Activated T-helper 2 cell treated with anti-CD3 and anti-CD28 coated beads, Interferon-gamma antibody, Interleukin-2, Interleukin-4, amounts not matched to agents 10 μg/mL and 5 μg/mL and 100 μg/mL, durations not matched to agents 14 hours and 24 hours and 36 hours (primary cell): ENCODE measurements around the gene GIPC1. TPM values are rescaled to one million over a fixed set of nuclear protein-coding genes. Genes with fewer than 3 reads are reported as not detected.
"Not testable (repeated sequence)": the region's sequence is repeated elsewhere in the genome, so short reads cannot be mapped to it uniquely, and the experiment has no call there.

Source experiments
- DNase-seq: peaks from one replicate; pipeline ENCODE4 v3.0.0; 2021; ENCODE audit warnings: low spot score
- H3K27ac Mint-ChIP-seq: one replicate; pipeline ENCODE4 v1.8.0; 2021; ENCODE audit warnings: mixed read lengths
- H3K27me3 Mint-ChIP-seq: one replicate; pipeline ENCODE4 v1.8.0; 2021; ENCODE audit warnings: low read depth, mixed read lengths
- H3K36me3 Mint-ChIP-seq: one replicate; pipeline ENCODE4 v1.8.0; 2021; ENCODE audit warnings: low read depth, mixed read lengths
- H3K4me1 Mint-ChIP-seq: one replicate; pipeline ENCODE4 v1.8.0; 2021; ENCODE audit warnings: low read depth, mixed read lengths
- H3K4me3 Mint-ChIP-seq: one replicate; pipeline ENCODE4 v1.8.0; 2021; ENCODE audit warnings: low read depth, mild to moderate bottlenecking, moderate library complexity, mixed read lengths
- H3K9me3 Mint-ChIP-seq: one replicate; pipeline ENCODE4 v1.8.0; 2021; ENCODE audit warnings: mixed read lengths
- intact Hi-C: fragments of 100-400 bp; cut with micrococcal nuclease; formaldehyde crosslinking; loops from one replicate; pipeline ENCODE4 v1.15.1; 2023
- total RNA-seq: library from RNA; stranded (reverse); gene quantifications from 2 replicates; pipeline ENCODE4 v1.2.3, GENCODE V29; 2022

Gene GIPC1
- total RNA-seq, 1 donor from 2014 or later: 39.2 TPM

GRCh38 chr19:14515501-14516047 is 19.6 kb upstream of the GIPC1 start:
- Mint-ChIP-seq H3K4me1 (peaks cover 47% of the 10 kb centered on the region), H3K27ac (peak overlapping the region; percentile 25), H3K9me3 (no peaks in the 10 kb centered on the region), H3K4me3 (peak overlapping the region; percentile 82), H3K27me3 (no peaks in the 10 kb centered on the region), H3K36me3 (peaks cover 45% of the 10 kb centered on the region)
- no peak for DNase-seq
- intact Hi-C loops: loop anchor here (10.0 kb wide), 1 partner anchor 1351 kb away; no protein-coding TSS in a partner anchor

GRCh38 chr19:14514215-14514863 is 18.4 kb upstream of the GIPC1 start:
- DNase-seq: no peak
- intact Hi-C loops: loop anchor here (10.0 kb wide), 1 partner anchor 1350 kb away; no protein-coding TSS in a partner anchor
- Mint-ChIP-seq H3K4me1 (peaks cover 42% of the 10 kb centered on the region), H3K9me3 (no peaks in the 10 kb centered on the region), H3K27me3 (no peaks in the 10 kb centered on the region), H3K4me3 (peak overlapping the region; percentile 82), H3K27ac (peak overlapping the region; percentile 35), H3K36me3 (peaks cover 42% of the 10 kb centered on the region)

- DNase-seq: no peak
- H3K4me3 Mint-ChIP-seq: no peak overlapping the region
- no peak overlapping the region for H3K27ac Mint-ChIP-seq
- intact Hi-C loops: loop anchor here (10.0 kb wide), 1 partner anchor 1348 kb away; no protein-coding TSS in a partner anchor
- no peaks in the 10 kb centered on the region for H3K27me3 Mint-ChIP-seq
- H3K9me3 Mint-ChIP-seq: no peaks in the 10 kb centered on the region
- H3K36me3 Mint-ChIP-seq: peaks cover 42% of the 10 kb centered on the region
- H3K4me1 Mint-ChIP-seq: peaks cover 42% of the 10 kb centered on the region
Observed at GRCh38 chr19:14512406-14512961, 16.6 kb upstream of the GIPC1 start.

GRCh38 chr19:14511229-14511593 is 15.3 kb upstream of the GIPC1 start:
- Mint-ChIP-seq H3K27me3 (no peaks in the 10 kb centered on the region), H3K9me3 (no peaks in the 10 kb centered on the region), H3K27ac (peak overlapping the region; percentile 52), H3K36me3 (peaks cover 29% of the 10 kb centered on the region), H3K4me3 (no peak overlapping the region), H3K4me1 (peaks cover 44% of the 10 kb centered on the region)
- intact Hi-C loops: loop anchor here (10.0 kb wide), 1 partner anchor 1346 kb away; no protein-coding TSS in a partner anchor
- DNase-seq: no peak

- peaks cover 44% of the 10 kb centered on the region for H3K4me1 Mint-ChIP-seq
- peaks cover 23% of the 10 kb centered on the region for H3K36me3 Mint-ChIP-seq
- DNase-seq: no peak
- H3K9me3 Mint-ChIP-seq: no peaks in the 10 kb centered on the region
- H3K27ac Mint-ChIP-seq: peak overlapping the region; percentile 52
- H3K27me3 Mint-ChIP-seq: no peaks in the 10 kb centered on the region
- no peak overlapping the region for H3K4me3 Mint-ChIP-seq
- intact Hi-C loops: loop anchor here (10.0 kb wide), 1 partner anchor 1346 kb away; no protein-coding TSS in a partner anchor
Observed at GRCh38 chr19:14510311-14511228, 14.6 kb upstream of the GIPC1 start.

- Mint-ChIP-seq H3K4me3 (no peak overlapping the region), H3K9me3 (no peaks in the 10 kb centered on the region)
Observed at GRCh38 chr19:14507704-14508542, 12.0 kb upstream of the GIPC1 start.

GRCh38 chr19:14505488-14506239 is 9.7 kb upstream of the GIPC1 start:
- H3K36me3 Mint-ChIP-seq: no peaks in the 10 kb centered on the region
- peaks cover 29% of the 10 kb centered on the region for H3K4me1 Mint-ChIP-seq
- H3K9me3 Mint-ChIP-seq: no peaks in the 10 kb centered on the region
- H3K4me3 Mint-ChIP-seq: no peak overlapping the region
- intact Hi-C loops: no loop called here
- peaks cover 4% of the 10 kb centered on the region for H3K27me3 Mint-ChIP-seq
- peak; percentile 58 for DNase-seq
- peak overlapping the region; percentile 17 for H3K27ac Mint-ChIP-seq

More at GRCh38 chr19:14507704-14508542, 12.0 kb upstream of the GIPC1 start:
- peaks cover 35% of the 10 kb centered on the region for H3K4me1 Mint-ChIP-seq
- no peak for DNase-seq
- intact Hi-C loops: no loop called here
- H3K27me3 Mint-ChIP-seq: peaks cover 4% of the 10 kb centered on the region
- H3K27ac Mint-ChIP-seq: no peak overlapping the region
- no peaks in the 10 kb centered on the region for H3K36me3 Mint-ChIP-seq

GRCh38 chr19:14504575-14504974 is 8.6 kb upstream of the GIPC1 start:
- H3K4me3 Mint-ChIP-seq, DNase-seq, H3K9me3 Mint-ChIP-seq, H3K27ac Mint-ChIP-seq, H3K27me3 Mint-ChIP-seq, intact Hi-C loops, H3K36me3 Mint-ChIP-seq: not testable (repeated sequence)
- H3K4me1 Mint-ChIP-seq: peaks cover 24% of the 10 kb centered on the region

GRCh38 chr19:14503285-14503684 is 7.4 kb upstream of the GIPC1 start:
- no peak for DNase-seq
- Mint-ChIP-seq H3K9me3 (no peaks in the 10 kb centered on the region), H3K4me1 (peaks cover 21% of the 10 kb centered on the region), H3K36me3 (no peaks in the 10 kb centered on the region), H3K27me3 (peaks cover 4% of the 10 kb centered on the region), H3K27ac (no peak overlapping the region), H3K4me3 (no peak overlapping the region)
- intact Hi-C loops: no loop called here

GRCh38 chr19:14502334-14503092 is 6.6 kb upstream of the GIPC1 start:
- DNase-seq: no peak
- Mint-ChIP-seq H3K9me3 (no peaks in the 10 kb centered on the region), H3K4me1 (peaks cover 17% of the 10 kb centered on the region), H3K4me3 (no peak overlapping the region), H3K36me3 (no peaks in the 10 kb centered on the region), H3K27ac (no peak overlapping the region), H3K27me3 (peaks cover 4% of the 10 kb centered on the region)
- intact Hi-C loops: no loop called here
